Islet of Langerhans (tissue), 1 donor: ENCODE data around the gene KIRREL3.
"Not testable (repeated sequence)": the region's sequence is repeated elsewhere in the genome, so short reads cannot be mapped to it uniquely, and the experiment has no call there.

Experiments
- FAIRE-seq: peaks from one replicate; lab custom pipeline; 2011; peaks lifted over from hg19 to GRCh38; lab: Jason Lieb, UNC

KIRREL3 gene

DNA sequence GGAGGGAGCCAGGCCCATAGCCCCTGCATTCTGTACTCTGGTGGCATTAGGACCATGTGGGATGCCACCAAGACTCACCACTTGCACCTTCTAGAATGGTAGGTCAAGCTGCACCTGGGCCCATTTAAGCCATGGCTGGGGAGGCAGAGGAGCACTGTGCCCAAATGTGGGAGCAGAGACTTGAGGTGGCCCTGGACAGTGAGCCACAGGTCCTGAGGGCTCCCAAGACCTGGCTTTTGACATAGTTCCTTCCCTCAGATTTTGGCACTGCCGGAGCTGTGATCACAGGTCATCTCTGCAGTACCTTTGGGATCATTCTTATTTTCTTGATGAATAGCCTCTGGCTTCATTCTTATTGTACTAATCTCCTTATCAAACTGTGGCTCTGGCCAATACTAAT, 601.8 kb downstream of the KIRREL3 start:
- FAIRE-seq = no peak

DNA sequence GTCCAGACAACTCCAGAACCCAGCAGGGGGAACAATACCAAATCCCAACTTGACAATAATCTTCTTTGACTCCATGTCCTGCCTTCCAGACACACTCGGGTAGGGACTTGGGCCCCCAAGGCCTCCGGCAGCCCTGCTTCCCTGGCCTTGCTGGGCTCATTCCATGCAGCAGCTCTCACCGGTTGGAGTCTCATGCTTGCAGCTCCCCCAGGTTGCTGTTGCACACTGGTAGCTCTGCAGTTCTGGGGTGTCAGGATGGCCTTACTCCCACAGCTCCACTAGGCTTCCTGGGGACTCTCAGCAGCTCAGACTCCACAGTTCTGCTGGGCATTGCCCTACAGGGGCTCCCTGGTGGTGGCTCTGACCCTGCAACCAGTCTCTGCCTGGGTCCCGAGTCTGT, 602.3 kb downstream of the KIRREL3 start:
- FAIRE-seq = no peak

DNA sequence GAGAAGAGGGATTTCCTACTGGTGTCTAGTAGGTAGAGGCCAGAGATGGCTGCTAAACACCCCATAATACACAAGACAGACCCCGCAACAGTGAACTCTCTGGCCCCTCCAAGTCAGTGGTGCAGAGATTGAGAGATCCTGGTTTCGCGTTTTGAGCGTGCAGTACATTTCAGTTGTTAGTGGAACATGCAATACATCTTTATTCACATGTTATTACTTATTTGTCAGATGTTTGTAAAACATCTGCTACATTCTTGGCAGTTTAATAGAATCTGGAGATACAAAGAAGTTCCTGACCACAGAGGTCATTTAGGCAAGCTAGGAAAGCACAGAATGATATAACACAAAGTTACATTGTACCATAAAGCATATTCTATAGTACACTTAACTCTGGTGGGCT, 603.6 kb downstream of the KIRREL3 start:
- no peak for FAIRE-seq

DNA sequence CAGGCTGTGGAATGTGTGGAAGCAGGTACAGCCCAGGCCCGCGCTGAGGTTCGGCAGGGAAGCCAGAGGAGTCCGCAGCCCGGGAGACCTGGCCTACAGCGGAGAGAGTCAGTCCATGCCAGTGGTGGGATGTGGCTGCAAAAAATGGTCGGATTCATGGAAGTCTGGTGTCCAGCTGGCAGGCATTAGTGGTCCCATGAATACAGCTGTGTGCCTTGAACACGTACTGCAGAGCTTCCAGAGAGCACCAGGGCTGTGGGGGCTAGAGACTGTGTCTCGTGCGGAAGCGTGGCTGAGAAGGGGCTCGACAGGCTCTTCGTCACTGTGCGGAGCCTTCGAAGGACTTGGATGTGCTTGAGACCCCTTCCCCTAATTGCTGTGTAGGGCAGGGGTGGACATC, 604.3 kb downstream of the KIRREL3 start:
- FAIRE-seq = not testable (repeated sequence)

DNA sequence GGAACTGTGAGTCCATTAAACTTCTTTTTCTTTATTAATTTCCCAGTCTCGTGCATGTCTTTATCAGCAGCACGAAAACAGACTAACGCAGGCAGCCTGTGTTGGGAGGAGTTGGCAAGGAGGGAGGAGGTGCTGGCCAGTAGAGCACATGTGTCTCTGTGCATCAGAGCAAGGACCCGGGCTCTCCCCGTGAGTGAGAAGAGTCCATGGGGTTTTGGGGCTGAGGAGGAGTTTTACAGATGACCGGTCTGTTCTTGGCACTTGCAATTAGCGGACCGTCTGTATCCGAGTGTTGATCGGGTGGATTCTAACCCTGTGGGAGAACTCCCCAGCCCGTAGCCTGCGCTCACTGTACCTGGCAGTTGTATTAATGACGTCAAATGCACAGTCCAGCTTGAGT, 604.8 kb downstream of the KIRREL3 start:
- not testable (repeated sequence) for FAIRE-seq

DNA sequence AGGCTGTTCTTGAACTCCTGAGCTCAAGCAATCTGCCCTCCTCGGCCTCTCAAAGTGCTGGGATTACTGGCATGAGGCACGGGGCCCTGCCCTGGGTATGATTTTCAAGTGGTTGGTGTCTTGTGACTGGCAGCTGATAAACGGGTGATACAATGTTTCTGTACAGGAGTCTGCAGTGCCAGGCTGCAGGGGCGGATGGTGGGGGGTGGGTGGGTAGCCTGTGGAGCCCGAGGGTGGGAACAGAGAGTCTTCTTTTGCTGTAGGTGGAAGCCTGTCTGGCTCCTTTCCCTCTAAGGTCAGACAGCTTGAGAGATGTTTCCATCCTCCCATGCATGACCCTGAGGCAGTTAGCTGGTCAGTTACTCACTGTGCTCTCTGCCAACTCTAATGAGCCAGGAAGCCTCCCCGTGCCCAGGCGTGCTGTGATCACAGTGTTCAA, 605.9 kb downstream of the KIRREL3 start:
- not testable (repeated sequence) for FAIRE-seq

DNA sequence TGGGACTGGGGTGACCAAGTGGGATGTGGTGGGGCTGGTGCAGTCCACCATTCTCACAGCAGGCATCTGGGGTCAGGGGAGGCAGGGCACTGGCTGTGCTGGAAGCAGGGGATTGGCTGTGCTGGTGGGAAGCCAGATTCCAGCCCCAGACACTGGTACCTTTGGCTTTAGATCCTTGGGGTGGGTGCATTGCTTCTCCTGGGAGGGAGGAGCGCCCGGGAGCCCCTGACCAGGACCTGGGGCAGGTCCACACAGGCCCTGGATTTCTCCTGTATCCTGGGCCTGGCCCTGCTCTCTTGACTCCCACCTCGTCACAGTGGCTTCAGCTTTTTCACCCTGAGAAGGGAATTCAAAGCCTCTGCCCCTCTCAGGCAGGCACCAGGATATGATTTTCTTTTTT, 606.5 kb downstream of the KIRREL3 start:
- no peak for FAIRE-seq

DNA sequence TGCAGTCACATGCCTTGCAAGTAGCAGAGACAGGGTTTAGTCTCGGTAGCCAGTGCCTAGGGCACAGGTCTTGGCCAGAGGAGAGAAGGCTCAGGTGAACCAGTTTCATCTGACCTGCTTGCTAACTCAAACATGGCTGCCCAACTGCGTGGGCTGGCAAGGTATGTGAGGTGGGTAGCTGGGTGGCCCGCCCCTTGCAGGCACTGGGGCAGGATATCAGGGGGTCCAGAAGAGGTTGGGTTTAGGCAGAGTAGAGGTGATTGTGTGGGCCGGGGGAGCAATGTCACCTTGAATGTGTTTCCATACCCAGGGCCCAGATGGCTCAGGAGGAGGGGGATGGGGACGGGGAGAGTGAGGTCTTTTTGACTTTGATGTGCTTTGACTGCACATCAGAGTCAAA, 607.4 kb downstream of the KIRREL3 start:
- no peak for FAIRE-seq

DNA sequence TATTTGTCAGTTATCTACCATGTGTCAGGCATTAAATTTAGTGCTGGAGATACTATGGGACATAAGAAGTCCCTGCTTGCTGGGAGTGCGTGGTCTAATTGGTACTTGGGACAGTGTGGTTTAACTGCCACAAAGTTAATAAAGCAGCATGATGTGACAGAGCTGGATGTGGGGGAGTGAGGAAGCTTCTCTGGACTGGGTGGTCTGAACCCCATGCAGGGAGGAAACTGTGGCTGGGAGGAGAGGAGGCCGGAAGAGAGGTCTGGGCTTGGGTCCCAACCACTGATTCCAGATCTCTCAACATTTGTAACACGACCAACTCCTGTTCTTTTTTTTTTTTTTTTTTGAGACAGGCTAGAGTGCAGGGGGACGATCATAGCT, 607.9 kb downstream of the KIRREL3 start:
- FAIRE-seq = no peak

DNA sequence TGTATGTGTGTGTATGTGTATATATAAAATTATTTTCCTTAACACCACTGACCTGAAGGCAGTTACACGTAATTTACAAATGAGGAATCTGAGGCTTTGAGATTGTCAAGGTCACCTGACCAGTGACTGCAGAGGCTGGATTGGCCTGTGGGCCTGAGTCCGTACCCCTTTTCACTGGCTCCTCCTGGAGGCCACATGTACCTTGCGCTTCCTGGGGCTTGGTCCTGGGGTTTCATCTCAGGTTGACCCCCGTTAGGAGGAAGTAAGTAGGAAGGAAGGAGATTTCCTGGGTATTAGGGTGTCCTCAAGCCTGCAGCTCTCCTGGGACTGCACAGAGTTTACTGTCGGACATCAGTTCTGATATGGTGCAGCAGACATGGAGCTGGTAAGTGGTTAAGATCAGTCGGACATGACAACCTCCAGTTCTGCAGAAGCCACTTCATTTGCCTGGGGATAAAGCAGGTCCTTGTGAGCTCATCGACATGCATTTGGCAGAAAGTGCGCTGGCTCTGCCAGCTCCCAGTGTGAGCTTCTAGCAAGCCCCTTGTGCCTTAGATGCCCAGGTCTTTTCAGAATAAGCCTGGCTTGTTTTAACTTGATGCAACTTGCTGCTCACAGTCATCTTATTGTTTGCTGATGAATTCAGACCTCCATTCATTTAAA, 608.5 kb downstream of the KIRREL3 start:
- no peak for FAIRE-seq

DNA sequence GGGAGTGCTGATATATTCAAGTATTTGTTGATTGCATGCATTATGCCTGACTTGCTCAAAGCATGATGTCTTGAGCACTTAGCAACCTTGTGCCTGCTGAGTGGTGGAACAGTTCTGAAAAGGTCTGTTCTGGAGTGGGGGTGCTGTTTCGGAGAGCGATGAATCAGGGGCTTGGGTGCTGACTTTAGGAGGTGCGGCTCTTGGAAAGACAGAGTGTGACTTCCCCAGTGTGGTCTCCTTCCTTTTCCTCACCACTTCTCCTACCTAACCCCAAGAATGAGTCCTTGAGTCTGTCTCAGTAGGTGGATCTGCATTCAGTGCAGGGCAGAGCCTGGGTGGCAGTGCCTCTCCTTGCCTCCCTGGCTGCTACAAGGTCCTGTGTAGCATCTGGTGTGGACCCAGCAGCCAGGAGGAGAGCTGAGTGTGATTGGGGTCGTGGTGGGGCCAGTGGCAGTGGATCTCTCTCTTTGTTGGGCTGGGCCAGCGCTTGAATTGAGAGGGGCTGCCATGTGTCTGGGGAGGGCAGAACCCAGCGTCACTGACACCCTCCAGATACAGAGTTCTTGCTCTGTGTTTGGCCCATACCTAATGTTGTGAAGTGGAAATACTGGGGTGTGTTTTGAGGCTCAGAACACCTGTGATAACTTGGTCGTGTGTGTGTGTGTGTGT, 609.1 kb downstream of the KIRREL3 start:
- FAIRE-seq = no peak

DNA sequence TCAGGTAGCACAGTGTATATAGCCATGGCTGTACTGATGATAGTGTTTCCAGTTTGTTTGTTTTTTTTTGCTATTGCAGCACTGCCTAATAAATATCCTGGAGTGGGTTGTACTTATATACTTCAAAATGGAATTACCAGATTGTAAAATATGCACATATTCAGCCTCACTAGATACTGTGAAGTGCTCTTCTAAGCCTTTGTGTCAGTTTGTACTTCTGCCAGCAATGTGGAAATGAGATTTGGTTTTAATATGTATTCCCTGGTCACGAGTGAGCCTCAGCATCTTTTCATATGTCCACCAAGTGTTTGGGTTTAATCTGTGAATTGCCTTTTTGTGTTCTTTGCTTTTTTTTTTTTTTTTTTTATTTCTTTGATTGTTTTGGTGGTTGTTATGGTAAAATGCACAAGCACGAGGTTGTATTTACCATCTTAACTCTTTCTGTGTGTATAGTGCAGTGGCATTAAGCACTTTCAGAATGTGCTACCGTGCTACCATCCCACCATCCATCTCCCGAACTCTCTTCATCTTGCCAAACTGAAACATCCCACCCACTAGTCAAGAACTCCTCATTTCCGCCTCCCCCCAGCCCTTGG, 610.2 kb downstream of the KIRREL3 start:
- FAIRE-seq = no peak

DNA sequence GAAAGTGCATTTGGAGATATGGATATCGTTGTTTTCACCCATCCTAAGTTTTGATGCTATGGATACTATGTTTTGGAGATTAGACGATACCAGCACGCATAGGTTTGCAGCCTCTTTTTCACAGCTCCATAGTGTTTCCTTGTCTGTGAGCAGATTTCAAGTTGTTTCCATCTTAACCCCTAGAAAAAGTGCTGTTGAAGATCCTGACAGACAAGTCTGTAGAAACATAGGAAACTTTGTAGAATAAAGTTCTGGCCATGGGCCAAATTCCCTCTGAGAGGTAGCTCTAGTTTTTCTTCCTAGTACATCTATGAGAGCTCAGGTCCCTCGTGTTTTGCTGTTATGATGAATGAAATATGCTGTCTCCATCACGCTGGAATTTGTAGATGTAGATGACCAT, 612.7 kb downstream of the KIRREL3 start:
- no peak for FAIRE-seq

DNA sequence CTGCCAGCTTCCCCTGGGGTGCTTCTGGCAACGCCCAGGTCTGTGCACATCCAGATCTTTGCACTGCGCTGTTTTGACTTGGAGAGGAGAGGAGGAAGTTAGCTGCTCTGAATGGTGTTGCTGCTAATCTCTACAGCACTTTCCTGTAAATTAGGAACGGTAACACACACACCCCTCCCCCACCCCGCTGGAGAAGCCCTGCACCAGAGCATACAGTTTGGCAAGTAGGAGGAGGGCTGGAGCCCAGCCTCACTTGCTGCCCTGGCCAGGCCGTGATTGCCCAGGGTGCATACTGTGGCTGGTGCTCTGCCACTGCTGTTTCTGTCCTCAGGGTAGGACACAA, 613.9 kb downstream of the KIRREL3 start:
- not testable (repeated sequence) for FAIRE-seq

DNA sequence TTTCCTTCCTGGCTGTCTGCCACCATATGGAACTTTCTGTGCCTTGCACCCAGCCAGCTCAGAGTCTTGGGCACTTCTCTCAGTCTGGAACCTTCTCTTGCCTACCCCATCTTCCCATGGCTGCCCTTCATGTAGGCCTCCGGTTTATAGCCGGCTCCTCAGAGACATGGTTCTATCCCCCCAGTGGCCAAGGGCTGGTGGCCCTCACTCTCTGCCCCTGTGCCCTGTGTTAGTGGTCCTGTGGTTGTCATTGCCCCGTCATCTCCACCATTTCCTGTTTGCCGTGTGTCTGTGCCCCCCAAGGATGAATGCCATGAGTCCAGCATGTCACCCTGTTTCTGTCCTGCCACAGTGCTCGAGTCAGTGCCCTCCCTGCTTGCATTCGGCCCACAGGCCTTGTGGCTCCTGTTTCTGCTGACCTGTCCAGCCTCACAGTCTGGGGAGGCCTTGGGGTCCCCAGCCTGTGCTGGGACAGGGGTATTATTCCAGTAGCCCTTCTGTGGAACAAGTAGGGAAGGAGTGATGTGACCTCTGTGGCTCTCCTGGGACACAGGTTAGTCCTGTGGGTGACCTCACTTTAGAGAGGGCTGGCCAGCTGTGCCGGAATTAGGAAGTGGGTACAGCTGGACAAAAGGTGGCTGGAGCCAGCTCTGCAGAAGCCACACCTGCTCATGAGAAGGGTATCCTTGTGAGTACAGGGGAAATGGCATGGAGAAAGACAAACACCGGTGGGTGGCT, 614.4 kb downstream of the KIRREL3 start:
- no peak for FAIRE-seq

DNA sequence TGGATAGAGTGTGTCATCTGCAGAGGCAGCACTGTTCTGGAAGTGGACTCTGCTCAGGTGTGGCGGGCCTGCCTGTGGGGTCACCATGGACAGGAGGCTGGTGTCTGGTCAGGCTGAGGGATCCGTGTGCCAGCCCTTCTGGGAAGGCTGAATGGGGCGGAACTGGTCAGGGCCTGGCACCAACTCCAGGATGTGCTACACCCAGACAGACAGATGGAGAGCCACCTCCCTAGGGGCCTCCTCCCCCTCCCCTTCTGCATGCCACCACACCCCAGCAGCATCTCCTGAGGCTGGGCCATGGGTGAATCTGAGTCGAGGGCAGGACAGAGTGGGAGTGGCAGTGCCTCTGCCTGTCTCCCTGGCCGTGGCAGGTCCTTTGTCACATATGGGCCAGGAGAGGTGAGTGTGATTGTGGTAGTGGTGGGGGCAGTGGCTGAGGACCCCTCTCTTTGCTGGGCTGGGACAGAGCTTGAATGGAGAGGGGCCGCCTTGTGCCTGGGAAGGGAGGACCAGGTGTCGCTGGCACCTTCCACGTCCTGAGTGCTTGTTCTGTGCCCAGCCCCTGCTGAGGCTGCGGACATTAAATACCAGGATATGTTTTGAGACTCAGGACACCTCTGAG, 616.0 kb downstream of the KIRREL3 start:
- no peak for FAIRE-seq

DNA sequence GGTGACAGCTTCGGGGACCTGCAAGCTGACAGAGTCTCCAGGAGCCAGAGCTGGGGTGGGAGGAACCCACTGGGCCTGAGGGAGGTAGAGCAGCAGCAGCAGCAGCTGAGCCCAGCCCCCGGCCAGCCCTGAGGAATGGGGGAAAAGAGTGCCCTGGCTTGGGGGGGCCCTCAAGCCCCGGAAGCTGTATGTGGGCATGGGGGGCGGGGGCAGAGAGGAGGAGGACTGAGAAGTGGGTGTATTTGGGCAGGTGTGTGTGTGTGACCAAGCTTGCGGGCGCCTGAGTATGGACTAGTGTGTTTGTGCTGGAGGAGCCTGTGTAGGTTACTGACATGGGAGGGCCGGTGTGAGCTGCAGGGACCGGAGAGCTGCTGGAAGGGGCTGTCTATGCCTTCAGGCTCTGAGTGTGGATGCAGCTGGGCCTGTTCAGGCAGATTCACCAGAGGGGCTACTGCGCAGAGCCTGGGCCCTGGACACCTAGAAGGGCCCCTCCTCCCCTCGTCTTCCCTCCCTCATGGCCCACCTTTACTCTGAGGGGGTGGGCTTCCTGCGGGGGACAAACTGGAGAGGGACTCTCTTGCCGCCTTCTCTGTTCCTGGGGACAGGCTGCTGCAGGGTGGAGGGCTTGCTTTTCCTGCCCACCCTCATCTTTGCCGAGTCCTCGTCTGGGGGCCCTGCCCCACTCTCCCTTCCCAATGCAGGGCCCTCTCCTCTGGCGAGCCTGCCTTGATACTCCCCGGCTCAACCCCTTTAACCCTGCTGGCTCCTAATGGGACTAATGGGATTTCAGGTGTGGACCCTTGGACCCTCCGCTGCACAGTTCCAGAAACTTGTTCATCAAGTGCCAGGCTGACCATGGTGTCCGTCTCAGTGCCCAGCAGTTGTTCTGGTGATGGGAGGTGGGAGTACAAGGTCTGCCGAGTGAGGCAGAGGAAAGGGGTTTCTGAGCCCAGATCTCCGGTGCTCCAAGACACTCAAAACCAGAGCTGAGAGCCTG, 616.9 kb downstream of the KIRREL3 start:
- no peak for FAIRE-seq

DNA sequence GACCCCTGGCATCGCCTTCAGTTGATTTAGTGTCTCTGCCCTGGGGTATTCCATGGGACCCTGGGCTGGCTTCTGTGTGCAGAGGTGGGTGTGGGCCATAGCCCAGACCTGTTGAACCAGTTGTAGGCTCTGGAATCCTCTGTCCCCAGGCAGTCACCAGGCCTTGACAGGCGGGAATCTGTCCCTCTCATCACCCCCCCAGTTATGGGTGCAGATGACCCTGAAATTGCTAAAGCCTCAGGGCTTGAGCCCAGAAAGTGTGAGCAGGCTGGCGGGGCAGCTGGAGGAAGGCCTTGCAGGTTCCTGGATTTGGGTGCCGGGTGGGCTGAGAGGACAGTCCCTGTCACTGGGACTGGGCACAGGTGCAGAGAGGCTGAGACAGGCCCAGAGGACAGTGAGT, 617.9 kb downstream of the KIRREL3 start:
- FAIRE-seq = not testable (repeated sequence)

DNA sequence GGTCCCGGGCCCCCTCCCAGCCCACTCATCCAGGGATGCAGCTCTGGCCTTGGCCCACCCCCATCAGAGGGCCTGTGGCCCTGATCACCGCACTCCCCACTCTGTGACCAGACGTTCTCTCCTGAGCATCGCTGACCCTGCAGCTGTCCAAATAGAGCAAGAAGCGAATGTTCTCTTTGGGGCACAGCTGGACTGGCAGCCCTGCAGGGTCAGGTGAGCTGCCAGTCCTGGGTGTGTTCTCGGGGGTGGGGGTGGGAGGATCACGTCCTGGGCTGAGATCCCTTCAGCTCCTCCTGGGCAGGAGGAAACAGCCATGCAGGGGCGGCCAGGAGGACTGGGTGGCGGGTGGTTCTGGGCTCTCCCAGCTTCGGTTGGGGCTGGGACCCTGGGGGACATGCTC, 618.6 kb downstream of the KIRREL3 start:
- FAIRE-seq = not testable (repeated sequence)

DNA sequence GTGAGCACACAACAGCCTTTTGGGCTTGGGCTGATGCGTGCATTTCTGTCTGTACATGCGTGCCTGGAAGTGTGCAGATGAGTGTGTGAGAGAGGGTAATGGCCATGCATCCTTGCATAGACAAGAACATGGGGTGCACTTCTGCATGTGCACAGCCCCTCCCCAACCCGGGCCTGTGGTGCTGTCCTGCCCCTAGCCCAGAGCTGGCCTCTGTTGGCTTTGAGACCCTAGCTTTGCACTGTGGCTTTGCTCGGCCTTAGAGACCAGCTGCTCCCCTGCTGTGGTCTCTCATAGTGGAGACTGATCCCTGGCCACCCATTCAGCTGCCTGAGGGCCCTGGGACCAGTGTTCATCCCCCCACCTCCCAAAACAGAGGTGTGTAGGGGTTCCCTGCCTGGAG, 619.7 kb downstream of the KIRREL3 start:
- FAIRE-seq = no peak

DNA sequence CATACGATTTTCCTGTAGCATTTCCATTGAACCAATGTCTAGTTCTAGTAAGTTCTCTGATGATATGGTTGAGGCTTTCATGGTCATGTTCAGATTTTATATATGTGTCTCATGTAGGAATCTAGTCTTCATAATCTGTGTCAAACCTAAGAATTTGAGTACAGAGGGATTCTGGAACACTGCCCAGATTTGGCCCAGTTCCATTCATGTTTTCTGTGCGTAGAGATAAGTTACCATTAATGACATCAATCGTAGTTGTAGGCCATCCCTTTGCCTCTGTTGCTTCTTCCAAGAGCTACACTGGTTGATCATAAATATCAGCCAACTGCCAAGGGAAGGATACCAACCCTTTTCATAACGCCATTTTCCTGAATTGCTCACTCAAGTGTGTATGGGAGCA, 621.8 kb downstream of the KIRREL3 start:
- FAIRE-seq = no peak

DNA sequence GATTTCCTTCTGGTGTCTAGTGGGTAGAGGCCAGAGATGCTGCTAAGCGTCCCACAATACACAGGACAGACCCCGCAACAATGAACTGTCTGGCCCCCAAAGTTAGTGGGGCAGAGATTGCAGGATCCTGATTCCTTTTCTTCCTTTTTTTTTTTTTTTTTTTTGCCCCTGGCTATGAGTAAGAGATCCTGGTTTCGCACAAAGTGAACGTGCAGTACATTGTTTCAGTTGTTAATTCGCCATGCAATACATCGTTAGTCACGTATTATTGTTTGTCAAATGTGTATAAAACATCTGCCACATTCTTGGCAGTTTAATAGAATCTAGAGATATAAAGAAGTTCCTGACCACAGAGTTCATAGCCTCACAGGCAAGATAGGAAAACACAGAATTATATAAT, 624.8 kb downstream of the KIRREL3 start:
- no peak for FAIRE-seq
